NCI-H1092 treated with DMSO at 0.1 percent for 48 hours (cell line): ENCODE data around the gene SYT12.
A peak's percentile ranks its signal among the peaks of the same experiment; 100 is the strongest.

Source experiments
- DNase-seq: peaks from one replicate; lab custom pipeline; 2025; lab: John Stamatoyannopoulos, UW

Gene SYT12

DNA sequence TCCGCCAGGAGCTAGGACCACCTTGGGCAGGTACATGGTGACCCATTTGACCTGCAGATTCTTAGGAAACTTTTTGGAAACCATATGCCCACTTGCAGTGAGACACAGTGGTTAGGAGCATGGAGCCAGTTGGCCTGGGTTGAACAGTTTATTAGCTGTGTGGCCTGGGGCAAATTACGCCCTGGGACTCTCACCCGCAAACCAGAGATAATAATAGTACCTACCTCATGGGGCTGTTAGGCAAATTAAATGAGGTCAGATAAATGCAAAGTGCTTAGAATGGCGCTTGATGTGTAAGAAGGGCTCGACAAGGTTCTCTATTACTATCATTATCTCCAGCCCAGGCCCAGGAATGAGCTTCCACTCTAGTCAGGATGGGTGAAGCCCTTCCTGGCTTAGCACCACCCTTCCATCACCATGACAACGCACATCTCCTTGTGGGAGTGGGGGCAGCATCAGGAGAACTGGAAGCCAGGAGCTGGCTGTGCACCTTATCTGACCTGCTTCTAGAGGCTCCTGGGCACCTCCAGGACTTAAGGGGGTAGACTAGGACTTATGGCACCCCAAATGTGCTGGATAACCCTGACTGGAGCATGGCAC lies 5.1 kb downstream of the SYT12 start:
- no peak for DNase-seq

DNA sequence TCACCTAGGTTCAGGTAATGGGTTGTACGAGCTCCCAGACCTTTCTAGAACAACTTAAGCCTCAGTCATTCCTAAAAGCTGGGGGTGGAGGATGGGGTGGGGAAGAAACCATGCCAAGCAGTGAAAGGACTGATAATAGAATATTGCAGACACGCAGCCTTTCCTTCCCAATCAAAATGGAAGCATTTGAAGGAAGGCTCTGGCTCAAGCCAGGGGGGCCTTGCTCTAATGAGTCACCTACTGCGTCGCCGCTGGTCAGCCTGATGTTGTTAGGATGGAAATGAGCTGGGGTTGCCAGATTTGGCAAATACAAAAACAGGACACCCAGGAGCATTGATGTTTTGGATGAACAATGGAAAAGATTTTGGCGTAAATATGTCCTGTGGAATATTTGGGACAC lies 6.2 kb downstream of the SYT12 start:
- DNase-seq: no peak

GRCh38 chr11:67030976-67031375 lies 8.0 kb downstream of the SYT12 start:
- DNase-seq: no peak

DNA sequence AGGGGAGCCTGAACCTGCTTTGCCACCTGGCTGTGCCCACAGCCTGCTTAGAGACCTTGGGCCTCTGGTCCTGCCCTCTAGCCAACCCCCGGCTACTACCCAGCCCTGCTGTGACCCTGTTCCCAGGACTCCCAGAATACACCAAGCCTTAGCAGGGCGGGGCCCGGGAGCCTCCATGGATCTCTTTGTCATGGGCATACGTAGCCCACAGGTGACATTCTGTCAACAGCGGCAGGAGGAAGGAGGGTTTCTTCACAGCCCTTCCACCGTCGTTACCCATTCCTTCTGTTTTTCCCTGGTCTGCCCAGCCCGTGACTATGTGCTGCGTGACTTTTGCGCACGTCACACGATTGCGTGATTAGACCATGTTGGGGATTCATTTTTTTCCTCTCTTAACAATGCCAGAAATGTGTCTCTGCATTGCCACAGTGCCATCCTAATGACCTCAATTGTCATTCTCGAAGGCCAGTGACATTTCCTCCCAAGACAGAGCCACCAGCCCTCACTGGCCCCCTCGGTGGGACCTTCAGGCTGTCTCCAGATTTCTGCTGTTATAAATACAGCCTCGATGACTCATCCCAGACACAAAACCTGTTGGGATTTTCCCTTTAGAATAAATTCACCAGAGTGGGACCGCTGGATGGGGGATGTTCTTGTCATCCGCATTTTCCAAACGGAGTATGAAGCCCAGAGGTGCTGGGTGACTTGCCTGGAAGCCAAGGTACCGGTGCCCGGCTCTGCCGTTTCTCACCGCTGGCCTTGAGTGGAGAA lies 9.0 kb downstream of the SYT12 start:
- DNase-seq: no peak

DNA sequence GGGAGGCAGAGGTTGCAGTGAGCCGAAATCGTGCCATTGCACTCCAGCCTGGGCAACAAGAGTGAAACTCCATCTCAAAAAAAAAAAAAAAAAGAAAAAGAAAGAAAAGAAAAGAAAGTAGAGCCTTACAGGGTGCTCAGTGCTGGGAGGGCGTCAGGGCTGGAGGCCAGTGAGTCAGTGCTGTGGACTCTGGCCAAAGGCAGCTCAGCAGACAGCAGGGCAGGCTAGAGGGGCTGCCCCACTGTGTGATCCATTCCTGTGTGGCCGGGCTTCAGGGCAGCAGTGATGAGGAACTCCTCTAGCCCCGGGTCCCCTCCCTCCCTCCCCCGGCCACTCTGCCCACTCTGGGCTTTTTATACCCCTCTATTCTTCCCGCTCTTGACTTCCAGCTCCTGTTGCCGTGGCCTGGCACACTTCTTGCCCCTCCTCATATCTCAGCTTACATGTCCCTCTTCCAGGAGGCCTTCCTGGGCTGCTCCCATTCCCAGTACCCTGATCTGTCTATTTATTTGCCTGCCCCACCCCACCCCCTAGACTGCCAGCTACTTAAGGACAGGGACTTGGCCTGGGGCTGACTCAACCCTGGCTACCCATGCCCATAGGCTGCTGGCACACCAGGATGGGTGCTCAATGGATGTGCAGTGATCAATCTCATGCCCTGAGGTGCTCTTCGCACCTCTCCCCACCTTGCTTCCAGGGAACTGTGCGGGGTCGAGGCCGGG lies 10.1 kb downstream of the SYT12 start:
- DNase-seq: no peak

- DNase-seq: no peak
These were observed 10.8 kb downstream of the SYT12 start for GRCh38 chr11:67033661-67034166.

DNA sequence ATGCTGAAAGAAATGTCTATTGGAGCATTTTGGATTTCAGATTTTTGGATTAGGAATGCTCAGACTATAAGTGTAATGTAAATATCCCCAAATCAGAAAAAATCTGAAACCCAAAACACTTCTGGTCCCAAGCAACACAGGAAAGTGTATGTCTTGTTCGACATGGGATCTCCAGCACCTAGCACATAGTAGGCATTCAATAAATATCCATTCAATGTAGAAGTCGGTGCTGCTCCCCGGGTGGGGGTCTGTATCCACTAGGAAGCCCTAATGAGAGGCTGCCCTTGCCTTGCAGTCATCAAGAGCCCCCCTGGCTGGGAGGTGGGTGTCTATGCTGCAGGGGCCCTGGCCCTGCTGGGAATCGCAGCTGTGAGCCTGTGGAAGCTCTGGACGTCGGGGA lies 11.4 kb downstream of the SYT12 start:
- no peak for DNase-seq

DNA sequence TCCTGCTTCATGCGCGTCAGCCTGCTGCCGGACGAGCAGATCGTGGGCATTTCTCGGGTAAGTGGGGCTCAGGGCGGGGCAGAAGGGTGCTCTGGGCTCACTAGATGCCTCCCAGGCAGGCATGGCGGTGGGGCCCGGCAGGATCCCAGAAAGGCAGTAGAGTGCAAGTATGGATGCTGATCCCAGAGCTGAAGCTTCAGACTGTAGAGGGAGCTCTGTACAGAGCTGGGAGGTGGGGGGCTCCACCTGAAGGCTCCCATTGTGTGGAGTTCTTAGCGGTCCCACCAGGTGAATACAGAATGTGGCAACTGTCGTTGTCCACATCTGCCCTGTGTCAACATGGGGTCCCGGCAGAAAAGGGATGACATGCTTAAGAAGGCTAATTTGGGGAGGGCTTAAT lies 17.2 kb downstream of the SYT12 start:
- no peak for DNase-seq

GRCh38 chr11:67041602-67042001 lies 18.7 kb downstream of the SYT12 start:
- DNase-seq: no peak

DNA sequence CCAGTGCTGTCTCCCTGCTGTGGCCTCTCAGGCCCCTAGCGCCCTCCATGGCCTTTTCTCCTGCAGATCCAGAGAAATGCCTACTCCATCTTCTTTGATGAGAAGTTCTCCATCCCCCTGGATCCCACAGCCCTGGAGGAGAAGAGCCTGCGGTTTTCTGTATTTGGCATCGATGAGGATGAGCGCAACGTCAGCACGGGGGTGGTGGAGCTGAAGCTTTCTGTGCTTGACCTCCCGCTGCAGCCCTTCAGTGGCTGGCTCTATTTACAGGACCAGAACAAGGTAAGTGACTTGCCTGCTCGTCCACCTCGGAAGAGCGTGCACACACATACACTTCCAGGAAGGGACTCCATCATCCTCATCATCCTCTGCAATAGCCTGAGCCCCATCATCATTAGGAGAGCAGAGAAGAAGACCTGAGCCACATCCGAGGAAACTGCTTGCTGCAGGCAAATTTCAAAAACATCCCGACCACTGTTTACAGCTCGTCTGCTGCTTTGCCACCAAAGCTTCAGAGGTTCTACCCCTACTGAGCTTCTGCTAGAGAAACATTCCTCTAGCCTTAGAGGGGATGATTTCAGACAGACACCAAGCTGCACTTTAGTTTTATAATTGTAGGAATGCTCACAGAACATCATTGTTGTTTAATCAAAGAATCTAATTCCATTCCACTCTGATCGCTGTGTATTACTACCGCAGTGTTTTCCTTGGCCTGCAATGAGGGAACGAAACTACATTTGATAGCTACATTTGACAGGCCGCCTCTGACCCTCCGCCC lies 20.8 kb downstream of the SYT12 start:
- no peak for DNase-seq

DNA sequence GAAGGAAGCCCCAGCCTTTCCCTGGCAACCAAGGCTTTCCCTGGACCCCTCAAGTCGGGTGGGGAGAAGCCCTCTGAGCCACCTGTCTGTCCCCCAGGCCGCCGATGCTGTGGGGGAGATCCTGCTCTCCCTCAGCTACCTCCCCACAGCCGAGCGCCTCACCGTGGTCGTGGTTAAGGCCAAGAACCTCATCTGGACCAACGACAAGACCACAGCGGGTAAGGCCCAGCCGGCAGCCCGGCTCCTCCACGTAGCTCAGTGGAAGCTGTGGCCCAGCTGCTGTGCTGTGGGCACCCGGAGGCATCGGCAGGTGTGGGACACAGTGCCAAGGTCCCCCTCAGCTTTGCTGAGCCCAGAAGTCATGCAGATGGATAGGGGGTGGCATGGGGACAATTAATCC lies 21.6 kb downstream of the SYT12 start:
- DNase-seq: no peak

DNA sequence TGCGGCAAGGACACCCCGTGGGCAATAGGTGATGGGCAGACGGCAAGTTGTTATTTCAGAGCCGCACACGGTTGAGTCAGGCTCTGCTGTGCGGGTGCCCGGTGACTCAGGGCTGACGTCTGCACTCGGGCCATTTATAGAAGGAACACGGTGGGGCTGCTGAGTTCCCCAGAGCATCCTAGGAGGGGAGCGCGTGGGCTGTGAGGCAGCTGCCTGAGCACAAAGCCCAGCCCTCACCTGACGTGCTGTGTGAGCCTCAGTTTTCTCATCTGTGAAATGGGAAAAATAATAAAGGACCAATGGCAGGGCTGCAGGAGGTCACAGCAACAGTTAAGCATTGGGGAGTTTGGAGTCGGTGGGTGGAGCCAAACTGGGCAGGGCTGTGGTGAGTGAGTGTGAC lies 22.4 kb downstream of the SYT12 start:
- DNase-seq: no peak

DNA sequence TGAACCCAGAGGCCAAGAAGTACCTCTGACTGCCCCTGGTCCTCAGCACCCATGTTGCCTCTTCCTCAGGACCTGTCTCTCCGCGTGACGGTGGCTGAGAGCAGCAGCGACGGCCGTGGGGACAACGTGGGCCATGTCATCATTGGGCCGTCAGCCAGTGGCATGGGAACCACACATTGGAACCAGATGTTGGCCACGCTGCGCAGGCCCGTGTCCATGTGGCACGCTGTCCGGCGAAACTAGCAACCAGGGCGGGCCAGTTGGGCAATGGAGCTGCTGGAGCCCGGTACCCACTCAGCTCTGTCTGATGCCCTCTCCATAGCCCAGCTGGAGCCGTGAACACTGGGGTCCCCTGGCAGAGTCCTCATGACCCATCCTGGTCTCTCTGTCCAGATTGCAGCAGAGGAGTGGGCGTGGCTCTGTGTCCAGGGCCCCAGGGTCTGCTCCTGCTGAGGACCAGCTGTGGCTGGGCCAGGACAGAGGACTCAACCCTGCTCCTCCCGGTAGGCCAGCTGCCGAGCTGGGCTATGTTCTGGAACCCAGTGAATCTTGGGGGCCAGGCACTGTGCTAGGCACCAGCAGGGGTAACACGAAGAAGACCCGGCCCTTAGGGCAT lies 25.7 kb downstream of the SYT12 start:
- DNase-seq: no peak

DNA sequence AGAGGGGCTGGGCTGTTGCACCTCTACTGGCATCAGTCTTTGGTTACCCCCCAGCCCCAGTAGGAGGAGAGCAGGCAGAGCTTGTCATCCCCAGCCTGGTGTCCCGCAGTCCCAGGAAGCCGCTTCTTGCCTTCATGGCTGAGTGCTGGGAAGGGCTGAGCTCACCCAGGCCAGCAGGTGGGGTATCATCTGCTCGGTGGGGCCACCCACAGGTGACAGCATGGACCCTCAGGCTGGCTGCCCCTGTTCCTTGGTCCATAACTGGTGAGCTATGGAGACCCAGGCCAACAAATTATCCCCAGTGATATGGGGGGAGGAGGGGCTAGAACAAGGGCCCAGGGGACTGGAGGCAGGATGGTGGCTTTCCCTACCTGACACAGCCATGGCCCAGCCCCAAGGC lies 27.2 kb downstream of the SYT12 start:
- no peak for DNase-seq

GRCh38 chr11:67051180-67051893 lies 28.4 kb downstream of the SYT12 start:
- no peak for DNase-seq

DNA sequence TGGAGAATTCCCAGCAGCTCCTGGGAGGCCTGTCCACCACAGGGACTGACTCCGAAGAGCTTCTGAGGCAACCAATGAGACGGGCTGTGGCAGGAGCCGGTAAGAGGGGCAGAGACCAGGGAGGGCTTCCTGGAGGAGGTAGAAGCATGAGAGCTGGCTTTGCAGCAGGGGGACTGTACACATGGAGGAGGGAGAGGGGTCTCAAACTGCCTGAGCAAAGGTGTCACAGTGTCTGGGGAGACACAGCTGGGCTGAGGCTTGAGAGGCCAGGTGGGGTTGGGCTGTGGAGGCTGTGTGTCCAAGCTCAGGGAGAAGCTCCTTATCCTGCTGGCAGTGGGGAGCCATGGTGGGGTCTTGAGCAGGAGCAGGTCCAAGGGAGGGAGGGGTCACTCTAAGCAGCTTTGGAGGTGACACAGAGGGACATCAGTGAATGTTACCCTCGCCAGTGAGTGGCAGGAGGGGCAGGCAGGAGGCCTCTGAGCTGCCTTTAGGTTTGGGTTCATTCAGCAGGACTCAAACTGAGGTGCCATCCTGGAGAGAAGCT lies 29.1 kb downstream of the SYT12 start:
- no peak for DNase-seq

DNA sequence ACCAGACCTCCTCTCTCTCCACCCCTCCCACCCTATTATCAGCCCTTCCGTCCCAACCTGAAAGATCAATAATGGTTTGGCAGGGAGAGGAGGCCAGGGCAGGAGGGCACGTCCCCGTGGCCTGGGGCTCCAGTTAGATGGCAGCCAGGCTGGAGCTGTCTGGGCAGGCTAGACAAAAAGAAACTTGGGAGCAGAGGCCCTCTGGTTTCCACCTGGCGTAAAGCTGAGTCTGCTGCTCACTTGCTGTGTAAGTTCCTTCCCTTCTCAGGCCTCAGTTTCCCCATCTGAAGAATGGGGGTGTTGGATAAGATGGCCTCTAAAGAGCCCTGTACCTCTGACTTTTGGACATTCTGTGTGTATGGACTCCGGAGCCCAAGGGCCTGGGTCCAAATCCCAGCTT lies 30.0 kb downstream of the SYT12 start:
- no peak for DNase-seq

GRCh38 chr11:67053896-67054329 lies 31.0 kb downstream of the SYT12 start:
- peak; percentile 22 for DNase-seq

DNA sequence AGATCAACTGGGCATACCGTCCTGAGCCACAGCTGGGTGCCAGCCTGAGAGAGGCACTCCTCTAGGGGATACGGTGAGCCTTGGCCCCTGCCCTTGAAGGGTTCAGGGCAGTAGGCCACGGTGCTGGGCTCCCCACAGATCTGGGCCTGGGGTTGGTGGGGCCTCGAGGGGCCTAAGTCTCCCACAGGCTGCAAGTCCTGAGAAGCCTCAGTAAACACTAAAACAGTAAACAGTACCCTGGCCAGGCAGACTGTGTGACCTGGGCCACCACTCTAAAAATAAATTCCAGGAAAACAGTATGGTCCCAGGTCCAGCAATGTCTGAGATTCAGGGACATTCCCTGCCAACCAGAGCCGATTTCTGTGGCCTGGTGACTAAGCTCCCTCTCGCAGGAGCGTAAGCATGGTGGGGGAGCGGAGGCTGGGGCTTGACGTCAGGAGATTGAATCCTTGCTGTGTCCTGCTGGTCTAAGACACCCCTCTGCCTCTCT lies 31.5 kb downstream of the SYT12 start:
- DNase-seq: no peak

- DNase-seq: no peak
These were observed 32.0 kb downstream of the SYT12 start for GRCh38 chr11:67054836-67055523.
